Activated CD4-positive, alpha-beta T cell treated with anti-CD3 and anti-CD28 coated beads for 36 hours (primary cell): Measurements from ENCODE around the gene GAGE10. TPM values are rescaled to one million over a fixed set of nuclear protein-coding genes. Genes with fewer than 3 reads are reported as not detected.
A peak's percentile ranks its signal among the peaks of the same experiment; 100 is the strongest.

Experiments
- ATAC-seq: fragments of 200-7000 bp; cut with Tn5 transposase; one replicate; pipeline ENCODE4 v1.10.0; 2021; ENCODE audit warnings: mild to moderate bottlenecking, moderate library complexity
- CTCF ChIA-PET: fragments of 350-600 bp; sonication (Branson Sonifier 250); formaldehyde crosslinking; loops from one replicate; lab custom pipeline; 2021; ENCODE audit warnings: antibody characterized with exemption; lab: Charles Lee
- POLR2A ChIA-PET: fragments of 350-600 bp; sonication (Branson Sonifier 250); formaldehyde crosslinking; loops from one replicate; lab custom pipeline; 2021; ENCODE audit warnings: antibody characterized with exemption, inconsistent platforms; lab: Charles Lee
- DNase-seq: peaks from one replicate; pipeline ENCODE4 v3.0.0-alpha.2; 2020
- H3K27ac Mint-ChIP-seq: one replicate; pipeline ENCODE4 v1.8.0; 2021; ENCODE audit warnings: mixed read lengths
- H3K27me3 Mint-ChIP-seq: one replicate; pipeline ENCODE4 v1.8.0; 2021; ENCODE audit warnings: mixed read lengths
- H3K36me3 Mint-ChIP-seq: one replicate; pipeline ENCODE4 v1.8.0; 2021; ENCODE audit warnings: low read depth, mixed read lengths
- H3K4me1 Mint-ChIP-seq: one replicate; pipeline ENCODE4 v1.8.0; 2021; ENCODE audit warnings: mixed read lengths
- H3K4me3 Mint-ChIP-seq: one replicate; pipeline ENCODE4 v1.8.0; 2021; ENCODE audit warnings: mild to moderate bottlenecking, moderate library complexity, mixed read lengths
- H3K9me3 Mint-ChIP-seq: one replicate; pipeline ENCODE4 v1.8.0; 2021; ENCODE audit warnings: low read depth, mixed read lengths
- intact Hi-C, 2 experiments: fragments of 100-400 bp; cut with DNase I in 1 of 2; cut with micrococcal nuclease in 1 of 2; formaldehyde crosslinking; loops; one replicate each; pipeline versions ENCODE4 v1.14.2 to v1.15.1; 2022 to 2024; cut with DNase I, micrococcal nuclease
- total RNA-seq, 2 experiments: library from RNA; stranded (reverse); gene quantifications; one replicate each; pipeline ENCODE4 v1.2.3, GENCODE V29; 2021

Gene GAGE10, protein sequence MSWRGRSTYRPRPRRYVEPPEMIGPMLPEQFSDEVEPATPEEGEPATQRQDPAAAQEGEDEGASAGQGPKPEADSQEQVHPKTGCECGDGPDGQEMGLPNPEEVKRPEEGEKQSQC
- not detected for total RNA-seq

GRCh38 chrX:49303346-49303745, at the start of gene GAGE10:
Gene GAGE10 (plus strand): TSS chrX:49303646. CDS start chrX:49304860, 1,214 bp downstream.
- intact Hi-C loops: no loop called here
- no peak within 1 kb of the TSS for H3K4me3 Mint-ChIP-seq
- peaks cover under 1% of the 10 kb centered on the region for H3K4me1 Mint-ChIP-seq
- ChIA-PET POLR2A (no interaction called here), CTCF (no interaction called here)
- DNase-seq (no peak), ATAC-seq (no peak)
- no peaks in the 10 kb centered on the region for H3K27me3 Mint-ChIP-seq
- no peak within 1 kb of the TSS for H3K27ac Mint-ChIP-seq
- no peaks in the 10 kb centered on the region for H3K9me3 Mint-ChIP-seq
- H3K36me3 Mint-ChIP-seq: no peaks in the 10 kb centered on the region

DNA sequence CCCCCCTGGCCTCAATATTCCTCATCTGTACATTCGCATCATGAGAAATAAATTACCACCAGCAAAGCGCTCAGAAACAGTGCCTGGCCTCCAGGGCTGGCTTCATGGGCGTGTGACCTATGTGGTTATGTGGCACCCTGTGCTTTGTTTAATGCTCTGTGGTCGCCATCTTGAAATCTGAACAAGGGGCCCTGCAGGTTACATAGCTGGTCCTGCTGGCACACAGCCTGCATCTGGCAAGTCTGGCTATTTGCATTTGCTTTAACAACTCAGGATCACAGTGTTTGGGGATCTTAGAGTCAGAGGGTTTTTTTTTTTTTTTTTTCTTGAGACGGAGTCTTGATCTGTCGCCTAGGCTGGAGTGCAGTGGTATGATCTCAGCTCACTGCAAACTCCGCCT, 48.8 kb upstream of the GAGE10 start:
- Mint-ChIP-seq H3K4me3 (no peak overlapping the region), H3K27ac (no peak overlapping the region), H3K36me3 (peaks cover 3% of the 10 kb centered on the region), H3K9me3 (no peaks in the 10 kb centered on the region), H3K4me1 (peaks cover 28% of the 10 kb centered on the region), H3K27me3 (no peaks in the 10 kb centered on the region)
- ChIA-PET CTCF (no interaction called here), POLR2A (no interaction called here)
- no peak for DNase-seq
- no peak for ATAC-seq
- intact Hi-C loops: no loop called here

- POLR2A ChIA-PET: interaction anchor here (0.6 to 0.7 kb wide), 2 partner anchors 8 to 17 kb away, joined by 3 read pairs; no protein-coding TSS in a partner anchor
- no peak for ATAC-seq
- Mint-ChIP-seq H3K4me3 (no peak overlapping the region), H3K36me3 (peaks cover 2% of the 10 kb centered on the region), H3K27me3 (no peaks in the 10 kb centered on the region), H3K9me3 (no peaks in the 10 kb centered on the region), H3K27ac (no peak overlapping the region), H3K4me1 (peaks cover 30% of the 10 kb centered on the region)
- no peak for DNase-seq
- intact Hi-C loops: no loop called here
- CTCF ChIA-PET: interaction anchor here (0.6 kb wide), 1 partner anchor 118 kb away, joined by 3 read pairs; no protein-coding TSS in a partner anchor
Observed at GRCh38 chrX:49256268-49256995, 47.0 kb upstream of the GAGE10 start.

- no peak for ATAC-seq
- DNase-seq: no peak
- no peak overlapping the region for H3K4me3 Mint-ChIP-seq
- peak overlapping the region; percentile 65 for H3K27ac Mint-ChIP-seq
- peaks cover 4% of the 10 kb centered on the region for H3K36me3 Mint-ChIP-seq
- ChIA-PET CTCF (interaction anchor here (0.6 kb wide), 1 partner anchor 118 kb away, joined by 3 read pairs; no protein-coding TSS in a partner anchor), POLR2A (interaction anchor here (0.6 kb wide), 1 partner anchor 16 kb away, joined by 3 read pairs; no protein-coding TSS in a partner anchor)
- intact Hi-C loops: no loop called here
- H3K27me3 Mint-ChIP-seq: no peaks in the 10 kb centered on the region
- H3K4me1 Mint-ChIP-seq: peaks cover 34% of the 10 kb centered on the region
- no peaks in the 10 kb centered on the region for H3K9me3 Mint-ChIP-seq
Observed at GRCh38 chrX:49257074-49257790, 46.2 kb upstream of the GAGE10 start.

DNA sequence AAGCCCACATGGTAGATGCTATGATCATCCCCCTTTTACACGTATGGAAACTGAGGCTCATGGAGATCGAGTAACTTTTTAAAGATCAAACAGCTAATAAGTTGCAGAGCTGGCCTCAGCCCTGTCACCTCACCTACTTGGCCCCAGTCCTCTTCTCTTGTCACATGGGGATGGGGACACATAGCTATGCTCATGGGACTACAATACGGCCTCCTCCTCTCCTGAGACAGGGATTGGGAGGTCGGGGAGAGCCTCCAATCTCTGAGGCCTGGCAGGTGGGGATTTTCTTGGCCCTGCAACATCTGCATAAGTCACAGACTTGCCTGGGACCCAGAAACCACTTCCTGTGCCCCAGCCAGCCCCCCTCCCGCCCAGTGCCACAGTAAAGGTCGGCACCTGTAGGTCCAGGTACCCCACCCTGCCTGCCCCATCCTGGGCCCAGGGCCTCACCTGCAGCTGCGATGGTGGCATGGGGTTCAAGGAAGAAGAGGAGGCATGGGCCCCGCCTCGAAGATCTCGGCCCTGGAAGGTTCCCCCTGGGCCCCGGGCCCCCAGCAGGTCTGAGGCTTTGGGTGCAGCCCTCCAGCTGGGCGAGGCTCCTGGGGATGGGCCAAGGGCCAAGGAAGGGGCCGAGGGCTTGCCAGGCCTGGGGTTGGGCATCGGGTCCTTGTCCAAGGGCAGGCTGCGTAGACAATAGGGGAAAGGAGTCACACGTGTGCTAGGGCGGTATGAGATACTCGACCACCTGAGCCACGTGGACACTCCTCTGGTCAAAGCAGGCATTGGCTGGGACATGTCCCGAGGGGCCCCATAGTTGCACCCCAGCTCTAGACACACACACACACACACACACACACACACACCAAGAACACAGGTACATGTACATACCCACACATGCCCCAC, 45.3 kb upstream of the GAGE10 start:
- DNase-seq: peak; percentile 43
- Mint-ChIP-seq H3K4me3 (peak overlapping the region; percentile 38), H3K9me3 (no peaks in the 10 kb centered on the region), H3K36me3 (peaks cover 5% of the 10 kb centered on the region), H3K27me3 (no peaks in the 10 kb centered on the region), H3K4me1 (peaks cover 43% of the 10 kb centered on the region), H3K27ac (peak overlapping the region; percentile 65)
- POLR2A ChIA-PET: no interaction called here
- CTCF ChIA-PET: no interaction called here
- ATAC-seq: peak; percentile 54
- intact Hi-C loops: no loop called here

GRCh38 chrX:49258749-49259124, 44.7 kb upstream of the GAGE10 start:
- Mint-ChIP-seq H3K4me1 (peaks cover 45% of the 10 kb centered on the region), H3K27ac (peak overlapping the region; percentile 28), H3K36me3 (peaks cover 5% of the 10 kb centered on the region), H3K9me3 (no peaks in the 10 kb centered on the region), H3K4me3 (no peak overlapping the region), H3K27me3 (no peaks in the 10 kb centered on the region)
- intact Hi-C loops: no loop called here
- ChIA-PET CTCF (no interaction called here), POLR2A (no interaction called here)
- ATAC-seq (no peak), DNase-seq (no peak)

- intact Hi-C loops: loop anchor here in 1 of 2 experiments (10.0 kb wide), 1 partner anchor 186 kb away; the partner anchor contains the start of genes PRAF2 and WDR45
- ChIA-PET CTCF (no interaction called here), POLR2A (no interaction called here)
- Mint-ChIP-seq H3K9me3 (no peaks in the 10 kb centered on the region), H3K4me1 (peaks cover 60% of the 10 kb centered on the region), H3K27ac (peak overlapping the region; percentile 55), H3K27me3 (no peaks in the 10 kb centered on the region), H3K36me3 (peaks cover 5% of the 10 kb centered on the region), H3K4me3 (peak overlapping the region; percentile 37)
- ATAC-seq: no peak
- DNase-seq: no peak
Observed at GRCh38 chrX:49260221-49260985, 43.0 kb upstream of the GAGE10 start.

GRCh38 chrX:49262603-49263002, 40.8 kb upstream of the GAGE10 start:
- Mint-ChIP-seq H3K4me1 (peaks cover 55% of the 10 kb centered on the region), H3K36me3 (peaks cover 5% of the 10 kb centered on the region), H3K4me3 (peak overlapping the region; percentile 71), H3K27me3 (no peaks in the 10 kb centered on the region), H3K9me3 (no peaks in the 10 kb centered on the region), H3K27ac (peak overlapping the region; percentile 34)
- intact Hi-C loops: loop anchor here in 1 of 2 experiments (10.0 kb wide), 1 partner anchor 188 kb away; the partner anchor contains the start of genes PRAF2 and WDR45
- ChIA-PET CTCF (no interaction called here), POLR2A (no interaction called here)
- ATAC-seq: peak; percentile 55
- DNase-seq: no peak

- DNase-seq (no peak), ATAC-seq (no peak)
- Mint-ChIP-seq H3K4me1 (peaks cover 55% of the 10 kb centered on the region), H3K36me3 (peaks cover 5% of the 10 kb centered on the region), H3K4me3 (peak overlapping the region; percentile 71), H3K27ac (peak overlapping the region; percentile 79), H3K9me3 (no peaks in the 10 kb centered on the region), H3K27me3 (no peaks in the 10 kb centered on the region)
- CTCF ChIA-PET: interaction anchor here (0.8 kb wide), 1 partner anchor 73 kb away, joined by 3 read pairs; no protein-coding TSS in a partner anchor
- POLR2A ChIA-PET: interaction anchor here (0.6 kb wide), 1 partner anchor 7 kb away, joined by 3 read pairs; no protein-coding TSS in a partner anchor
- intact Hi-C loops: loop anchor here in 1 of 2 experiments (10.0 kb wide), 1 partner anchor 189 kb away; the partner anchor contains the start of genes PRAF2 and WDR45
Observed at GRCh38 chrX:49263631-49264030, 39.8 kb upstream of the GAGE10 start.

- peaks cover 5% of the 10 kb centered on the region for H3K36me3 Mint-ChIP-seq
- ATAC-seq: no peak
Observed at GRCh38 chrX:49264460-49264859, 39.0 kb upstream of the GAGE10 start, which contains the start of gene FOXP3. Gene FOXP3 (minus strand): TSS chrX:49264710. CDS start chrX:49258505, 6,205 bp downstream.

More at GRCh38 chrX:49264460-49264859, 39.0 kb upstream of the GAGE10 start, which contains the start of gene FOXP3:
- H3K9me3 Mint-ChIP-seq: no peaks in the 10 kb centered on the region
- H3K27me3 Mint-ChIP-seq: no peaks in the 10 kb centered on the region
- peak within 1 kb of the TSS; percentile 79 for H3K27ac Mint-ChIP-seq
- intact Hi-C loops: loop anchor here in 1 of 2 experiments (10.0 kb wide), 1 partner anchor 190 kb away; the partner anchor contains the start of genes PRAF2 and WDR45
- peaks cover 47% of the 10 kb centered on the region for H3K4me1 Mint-ChIP-seq
- ChIA-PET CTCF (interaction anchor here (0.6 kb wide), 1 partner anchor 361 kb away, joined by 3 read pairs; no protein-coding TSS in a partner anchor), POLR2A (no interaction called here)
- peak within 1 kb of the TSS; percentile 71 for H3K4me3 Mint-ChIP-seq
- DNase-seq: peak; percentile 35
